ENCODE measurements around the gene ZNF90.

GRCh38 chr19:20060282-20060681 lies 17.5 kb upstream of the ZNF90 start:
- TF ChIP-seq CTCF (conservative IDR thresholded peaks at IDR 0.05; ENCODE audit: low read depth, low read length) (no peak), EZH2 (IDR thresholded peaks at IDR 0.05; ENCODE audit: low read length, unreplicated experiment) (no peak), EZH2phosphoT487 (IDR thresholded peaks at IDR 0.05; ENCODE audit: borderline replicate concordance, low read length) (no peak)
